Loucy (cell line): ENCODE measurements around the gene ZNF804A.

Experiments used
- EZH2phosphoT487 ChIP-seq: fragments of 200-600 bp; IDR thresholded peaks from 2 replicates; pipeline ENCODE4 v1.6.1; 2018; ENCODE audit warnings: antibody characterized with exemption, mild to moderate bottlenecking, moderate library complexity, borderline replicate concordance
- TF ChIP-seq, protein P1 (sequence below): fragments of 200-600 bp; sonication (generic); conservative IDR thresholded peaks from 2 replicates; pipeline ENCODE4 v1.5.1; 2014; ENCODE audit warnings: mild to moderate bottlenecking, antibody characterized with exemption, low read length

DNA sequence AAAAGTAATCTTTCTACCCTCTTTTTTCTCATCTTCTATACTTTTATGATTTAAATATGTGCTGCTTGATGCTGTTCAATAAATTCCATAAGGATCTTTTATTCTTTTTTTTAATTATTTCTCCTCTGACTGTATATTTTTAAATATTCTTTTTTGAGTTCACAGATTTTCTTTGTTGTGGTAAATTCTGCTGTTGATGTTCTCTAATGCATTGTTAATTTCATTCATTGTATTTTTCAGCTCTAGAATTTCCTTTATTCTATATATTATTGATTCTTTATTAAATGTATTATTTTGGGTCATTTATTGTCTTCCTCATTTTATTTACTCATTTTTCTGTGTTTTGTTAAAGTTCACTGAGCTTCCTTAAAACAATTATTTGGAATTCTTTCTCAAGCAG lies 260.9 kb downstream of the ZNF804A start:
- TF ChIP-seq, protein P1, sequence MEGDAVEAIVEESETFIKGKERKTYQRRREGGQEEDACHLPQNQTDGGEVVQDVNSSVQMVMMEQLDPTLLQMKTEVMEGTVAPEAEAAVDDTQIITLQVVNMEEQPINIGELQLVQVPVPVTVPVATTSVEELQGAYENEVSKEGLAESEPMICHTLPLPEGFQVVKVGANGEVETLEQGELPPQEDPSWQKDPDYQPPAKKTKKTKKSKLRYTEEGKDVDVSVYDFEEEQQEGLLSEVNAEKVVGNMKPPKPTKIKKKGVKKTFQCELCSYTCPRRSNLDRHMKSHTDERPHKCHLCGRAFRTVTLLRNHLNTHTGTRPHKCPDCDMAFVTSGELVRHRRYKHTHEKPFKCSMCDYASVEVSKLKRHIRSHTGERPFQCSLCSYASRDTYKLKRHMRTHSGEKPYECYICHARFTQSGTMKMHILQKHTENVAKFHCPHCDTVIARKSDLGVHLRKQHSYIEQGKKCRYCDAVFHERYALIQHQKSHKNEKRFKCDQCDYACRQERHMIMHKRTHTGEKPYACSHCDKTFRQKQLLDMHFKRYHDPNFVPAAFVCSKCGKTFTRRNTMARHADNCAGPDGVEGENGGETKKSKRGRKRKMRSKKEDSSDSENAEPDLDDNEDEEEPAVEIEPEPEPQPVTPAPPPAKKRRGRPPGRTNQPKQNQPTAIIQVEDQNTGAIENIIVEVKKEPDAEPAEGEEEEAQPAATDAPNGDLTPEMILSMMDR, result no peak
- TF ChIP-seq EZH2phosphoT487, result no peak
